Measurements from ENCODE around the gene SEC31B. TPM values are rescaled to one million over a fixed set of nuclear protein-coding genes. Genes with fewer than 3 reads are reported as not detected.

Gene SEC31B
- total RNA-seq, 1 donor from 2014 or later, result 57.0 TPM

GRCh38 chr10:100544950-100545349, 25.3 kb upstream of the SEC31B start:
- H3K4me1 Mint-ChIP-seq, result peaks cover 3% of the 10 kb centered on the region
- no peaks in the 10 kb centered on the region for H3K27me3 Mint-ChIP-seq
- H3K27ac Mint-ChIP-seq, result no peak overlapping the region
- DNase-seq, result no peak
- H3K36me3 Mint-ChIP-seq (ENCODE audit: low read depth), result peaks cover 62% of the 10 kb centered on the region
- no peaks in the 10 kb centered on the region for H3K9me3 Mint-ChIP-seq
- intact Hi-C loops (cut with micrococcal nuclease), result no loop called here
- no peak overlapping the region for H3K4me3 Mint-ChIP-seq

GRCh38 chr10:100537475-100537874, 17.8 kb upstream of the SEC31B start:
- intact Hi-C loops (cut with micrococcal nuclease), result loop anchor here (10.0 kb wide), 1 partner anchor 1277 kb away; the partner anchor contains the start of gene OGA
- Mint-ChIP-seq H3K36me3 (ENCODE audit: low read depth) (peaks cover 36% of the 10 kb centered on the region), H3K27ac (no peak overlapping the region), H3K4me1 (peaks cover 27% of the 10 kb centered on the region), H3K4me3 (no peak overlapping the region), H3K27me3 (no peaks in the 10 kb centered on the region), H3K9me3 (no peaks in the 10 kb centered on the region)
- DNase-seq, result no peak

- no peak within 1 kb of the TSS for H3K4me3 Mint-ChIP-seq
- intact Hi-C loops (cut with micrococcal nuclease), result loop anchor here (10.0 kb wide), 1 partner anchor 1279 kb away; the partner anchor contains the start of gene OGA
- peak; percentile 97 for DNase-seq
- H3K27me3 Mint-ChIP-seq, result no peaks in the 10 kb centered on the region
- H3K9me3 Mint-ChIP-seq, result no peaks in the 10 kb centered on the region
- H3K27ac Mint-ChIP-seq, result no peak within 1 kb of the TSS
- peaks cover 26% of the 10 kb centered on the region for H3K36me3 Mint-ChIP-seq (ENCODE audit: low read depth)
- H3K4me1 Mint-ChIP-seq, result peaks cover 29% of the 10 kb centered on the region
Measured at GRCh38 chr10:100535715-100536353, 16.2 kb upstream of the SEC31B start, which contains the start of gene HIF1AN. TSS of gene HIF1AN (plus strand) at chr10:100535943. CDS start at chr10:100535959, 16 bp downstream.

- Mint-ChIP-seq H3K27me3 (no peaks in the 10 kb centered on the region), H3K27ac (no peak overlapping the region), H3K9me3 (no peaks in the 10 kb centered on the region), H3K36me3 (ENCODE audit: low read depth) (peaks cover 21% of the 10 kb centered on the region), H3K4me1 (peaks cover 31% of the 10 kb centered on the region), H3K4me3 (no peak overlapping the region)
- intact Hi-C loops (cut with micrococcal nuclease), result loop anchor here (10.0 kb wide), 1 partner anchor 1279 kb away; the partner anchor contains the start of gene OGA
- DNase-seq, result no peak
Measured at GRCh38 chr10:100535338-100535714, 15.7 kb upstream of the SEC31B start.

GRCh38 chr10:100534726-100535125, 15.1 kb upstream of the SEC31B start:
- no peak for DNase-seq
- Mint-ChIP-seq H3K4me1 (peaks cover 35% of the 10 kb centered on the region), H3K27ac (no peak overlapping the region), H3K9me3 (no peaks in the 10 kb centered on the region), H3K27me3 (no peaks in the 10 kb centered on the region), H3K4me3 (no peak overlapping the region), H3K36me3 (ENCODE audit: low read depth) (peaks cover 20% of the 10 kb centered on the region)
- intact Hi-C loops (cut with micrococcal nuclease), result loop anchor here (10.0 kb wide), 1 partner anchor 1280 kb away; the partner anchor contains the start of gene OGA

GRCh38 chr10:100531761-100532160, 12.1 kb upstream of the SEC31B start:
- no peak for DNase-seq
- no peak overlapping the region for H3K4me3 Mint-ChIP-seq
- H3K9me3 Mint-ChIP-seq, result no peaks in the 10 kb centered on the region
- H3K36me3 Mint-ChIP-seq (ENCODE audit: low read depth), result peaks cover 12% of the 10 kb centered on the region
- H3K27ac Mint-ChIP-seq, result no peak overlapping the region
- H3K27me3 Mint-ChIP-seq, result no peaks in the 10 kb centered on the region
- intact Hi-C loops (cut with micrococcal nuclease), result loop anchor here (10.0 kb wide), 1 partner anchor 1283 kb away; the partner anchor contains the start of gene OGA
- H3K4me1 Mint-ChIP-seq, result peaks cover 31% of the 10 kb centered on the region

GRCh38 chr10:100529475-100530298, 10.0 kb upstream of the SEC31B start, which contains the start of gene NDUFB8:
TSS of gene NDUFB8 (minus strand) at chr10:100529871. CDS start at chr10:100529851, 20 bp downstream.
- intact Hi-C loops (cut with micrococcal nuclease), result loop anchor here (2.0 to 10.0 kb wide), 4 partner anchors 157 to 1285 kb away; partner anchors contain the start of genes BLOC1S2, ERLIN1 and OGA
- H3K27me3 Mint-ChIP-seq, result no peaks in the 10 kb centered on the region
- H3K27ac Mint-ChIP-seq, result peak within 1 kb of the TSS; percentile 91
- DNase-seq, result peak; percentile 97
- H3K9me3 Mint-ChIP-seq, result no peaks in the 10 kb centered on the region
- peak within 1 kb of the TSS; percentile 87 for H3K4me3 Mint-ChIP-seq
- peaks cover 28% of the 10 kb centered on the region for H3K4me1 Mint-ChIP-seq
- peaks cover 31% of the 10 kb centered on the region for H3K36me3 Mint-ChIP-seq (ENCODE audit: low read depth)

GRCh38 chr10:100528921-100529474, 9.3 kb upstream of the SEC31B start:
- Mint-ChIP-seq H3K27ac (peak overlapping the region; percentile 91), H3K36me3 (ENCODE audit: low read depth) (peaks cover 35% of the 10 kb centered on the region), H3K4me3 (peak overlapping the region; percentile 87), H3K4me1 (peaks cover 27% of the 10 kb centered on the region), H3K9me3 (no peaks in the 10 kb centered on the region), H3K27me3 (no peaks in the 10 kb centered on the region)
- intact Hi-C loops (cut with micrococcal nuclease), result loop anchor here (1.0 to 5.0 kb wide), 4 partner anchors 18 to 342 kb away; partner anchors contain the start of genes BLOC1S2 and ERLIN1
- DNase-seq, result no peak

GRCh38 chr10:100528123-100528886, 8.6 kb upstream of the SEC31B start:
- H3K9me3 Mint-ChIP-seq, result no peaks in the 10 kb centered on the region
- peak; percentile 71 for DNase-seq
- H3K27me3 Mint-ChIP-seq, result no peaks in the 10 kb centered on the region
- H3K4me3 Mint-ChIP-seq, result peak overlapping the region; percentile 87
- H3K27ac Mint-ChIP-seq, result peak overlapping the region; percentile 91
- H3K4me1 Mint-ChIP-seq, result peaks cover 30% of the 10 kb centered on the region
- intact Hi-C loops (cut with micrococcal nuclease), result loop anchor here (1.0 to 5.0 kb wide), 4 partner anchors 17 to 342 kb away; partner anchors contain the start of genes BLOC1S2 and ERLIN1
- peaks cover 42% of the 10 kb centered on the region for H3K36me3 Mint-ChIP-seq (ENCODE audit: low read depth)

GRCh38 chr10:100524638-100525037, 5.0 kb upstream of the SEC31B start:
- Mint-ChIP-seq H3K27me3 (no peaks in the 10 kb centered on the region), H3K27ac (no peak overlapping the region), H3K4me3 (no peak overlapping the region), H3K36me3 (ENCODE audit: low read depth) (peaks cover 50% of the 10 kb centered on the region), H3K9me3 (no peaks in the 10 kb centered on the region), H3K4me1 (peaks cover 24% of the 10 kb centered on the region)
- intact Hi-C loops (cut with micrococcal nuclease), result loop anchor here (5.0 kb wide), 1 partner anchor 152 kb away; no protein-coding TSS in a partner anchor
- no peak for DNase-seq

- no peak overlapping the region for H3K4me3 Mint-ChIP-seq
- intact Hi-C loops (cut with micrococcal nuclease), result no loop called here
- no peak overlapping the region for H3K27ac Mint-ChIP-seq
- DNase-seq, result no peak
- peaks cover 24% of the 10 kb centered on the region for H3K4me1 Mint-ChIP-seq
- H3K36me3 Mint-ChIP-seq (ENCODE audit: low read depth), result peaks cover 49% of the 10 kb centered on the region
- H3K9me3 Mint-ChIP-seq, result no peaks in the 10 kb centered on the region
- no peaks in the 10 kb centered on the region for H3K27me3 Mint-ChIP-seq
Measured at GRCh38 chr10:100524206-100524605, 4.5 kb upstream of the SEC31B start.

GRCh38 chr10:100522945-100523344, 3.3 kb upstream of the SEC31B start:
- H3K36me3 Mint-ChIP-seq (ENCODE audit: low read depth), result peaks cover 50% of the 10 kb centered on the region
- no peaks in the 10 kb centered on the region for H3K27me3 Mint-ChIP-seq
- no peak overlapping the region for H3K4me3 Mint-ChIP-seq
- intact Hi-C loops (cut with micrococcal nuclease), result no loop called here
- H3K9me3 Mint-ChIP-seq, result no peaks in the 10 kb centered on the region
- DNase-seq, result no peak
- peaks cover 29% of the 10 kb centered on the region for H3K4me1 Mint-ChIP-seq
- no peak overlapping the region for H3K27ac Mint-ChIP-seq
